ENCODE data around the gene HOXB6. TPM values are rescaled to one million over a fixed set of nuclear protein-coding genes. Genes with fewer than 3 reads are reported as not detected.

The HOXB6 gene
- polyA plus RNA-seq, 1 donor from 2014 or later, result not detected

GRCh38 chr17:48562934-48563333, 41.9 kb downstream of the HOXB6 start:
- H3K27me3 Mint-ChIP-seq, result peaks cover 14% of the 10 kb centered on the region
- no peaks in the 10 kb centered on the region for H3K36me3 Mint-ChIP-seq
- H3K4me1 Mint-ChIP-seq, result no peaks in the 10 kb centered on the region

DNA sequence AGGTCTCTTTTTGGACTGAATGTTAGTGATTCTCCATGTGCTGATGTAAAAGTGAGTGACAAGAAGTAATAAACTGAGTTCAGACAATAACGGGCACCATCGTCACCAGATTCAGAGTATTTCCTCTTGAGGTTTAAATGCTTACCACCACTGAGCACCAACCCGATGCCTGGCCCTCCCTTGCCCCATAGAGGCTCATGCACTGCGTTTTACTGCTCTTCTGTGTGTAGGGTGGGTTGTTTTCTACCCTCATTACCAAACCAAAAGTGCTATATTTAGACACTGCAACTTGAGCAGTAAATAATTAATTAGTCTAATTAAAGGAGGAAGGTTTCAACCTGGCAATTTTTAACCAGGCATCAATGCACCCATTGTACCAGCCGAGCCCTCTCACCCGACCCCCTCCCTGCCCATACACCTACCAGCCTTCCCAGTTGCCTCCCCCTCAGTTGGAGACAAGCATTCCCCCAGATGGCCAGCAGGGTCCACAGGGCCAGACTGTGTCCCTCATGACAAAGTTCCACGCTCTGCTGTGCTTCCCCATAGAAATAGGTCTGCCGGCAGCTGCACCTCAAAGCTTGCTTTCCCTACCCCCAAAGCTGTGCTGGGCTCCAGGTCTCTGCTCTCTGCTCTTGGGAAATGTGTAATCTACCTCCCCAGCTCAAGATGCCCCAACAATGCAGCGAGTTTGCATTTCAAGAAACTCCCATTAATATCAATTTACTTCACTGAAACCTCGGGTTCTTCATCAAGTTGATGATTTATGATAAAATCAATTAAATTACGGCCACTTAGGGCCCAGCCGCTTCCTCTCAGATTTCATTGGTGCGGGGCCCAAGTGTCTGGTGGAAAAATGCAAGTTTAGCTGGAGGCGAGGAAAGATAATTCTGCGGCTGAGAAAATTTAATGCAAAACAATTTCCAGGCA, 42.6 kb downstream of the HOXB6 start:
- H3K27me3 Mint-ChIP-seq, result peaks cover 15% of the 10 kb centered on the region
- H3K36me3 Mint-ChIP-seq, result no peaks in the 10 kb centered on the region
- H3K27ac Mint-ChIP-seq, result no peak overlapping the region
- H3K9me3 Mint-ChIP-seq, result no peaks in the 10 kb centered on the region
- no peaks in the 10 kb centered on the region for H3K4me1 Mint-ChIP-seq
- H3K4me3 Mint-ChIP-seq, result no peak overlapping the region

More at GRCh38 chr17:48562934-48563333, 41.9 kb downstream of the HOXB6 start:
- Mint-ChIP-seq H3K27ac (peak overlapping the region in 1 of 3 donors; percentile 49), H3K9me3 (no peaks in the 10 kb centered on the region), H3K4me3 (no peak overlapping the region)

DNA sequence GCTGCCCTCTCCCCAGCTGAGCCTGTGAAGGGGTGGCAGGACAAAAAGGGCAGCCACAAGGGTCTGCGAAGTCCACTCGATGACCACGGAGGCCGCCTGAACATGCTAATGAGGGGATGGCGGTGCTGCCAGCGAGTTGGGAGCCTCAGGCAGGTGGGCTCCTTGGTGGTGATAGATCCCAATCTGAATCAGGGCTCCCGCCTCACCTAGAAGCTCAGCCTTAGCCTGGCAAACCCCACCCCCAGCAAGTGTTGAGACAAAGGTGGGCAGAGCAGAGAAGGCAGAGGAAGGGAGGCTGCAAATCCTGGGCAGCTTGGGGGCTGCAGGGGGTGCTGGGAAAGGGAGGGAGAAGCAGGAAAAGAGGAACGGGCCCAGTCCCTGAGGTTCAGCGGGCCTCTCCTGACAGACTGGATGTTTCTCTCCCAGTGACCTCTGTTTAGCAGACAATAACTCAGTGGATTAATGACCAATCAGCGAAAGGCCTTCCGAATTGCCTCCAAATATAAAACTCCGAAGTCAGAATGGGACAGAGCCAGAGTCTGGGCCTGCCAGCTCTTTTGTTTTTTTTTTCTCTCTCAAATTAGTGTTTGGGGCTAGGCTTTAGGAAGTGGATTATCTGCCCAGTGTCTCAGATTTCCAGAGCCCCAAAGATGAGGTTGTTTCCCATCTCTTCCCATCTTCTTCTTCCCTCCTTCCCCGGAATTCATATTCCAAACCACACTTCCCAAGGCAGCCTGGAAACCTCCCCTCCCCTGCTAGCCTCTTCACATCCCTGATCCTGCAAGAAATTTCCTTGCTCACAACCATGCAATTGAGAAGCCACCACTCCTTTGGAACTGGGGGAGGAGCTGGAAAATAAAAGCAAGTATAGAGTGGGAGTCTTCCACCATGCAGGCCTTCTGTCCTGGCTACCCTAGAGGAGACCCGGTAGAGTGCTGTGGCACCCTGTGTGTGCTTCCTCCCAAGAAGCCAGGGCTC, 44.7 kb downstream of the HOXB6 start:
- Mint-ChIP-seq H3K27me3 (peaks cover 17% of the 10 kb centered on the region), H3K36me3 (no peaks in the 10 kb centered on the region), H3K4me3 (no peak overlapping the region), H3K4me1 (peaks cover 0 to 2% (median 1%) of the 10 kb centered on the region in 3 donors), H3K27ac (no peak overlapping the region), H3K9me3 (no peaks in the 10 kb centered on the region)

DNA sequence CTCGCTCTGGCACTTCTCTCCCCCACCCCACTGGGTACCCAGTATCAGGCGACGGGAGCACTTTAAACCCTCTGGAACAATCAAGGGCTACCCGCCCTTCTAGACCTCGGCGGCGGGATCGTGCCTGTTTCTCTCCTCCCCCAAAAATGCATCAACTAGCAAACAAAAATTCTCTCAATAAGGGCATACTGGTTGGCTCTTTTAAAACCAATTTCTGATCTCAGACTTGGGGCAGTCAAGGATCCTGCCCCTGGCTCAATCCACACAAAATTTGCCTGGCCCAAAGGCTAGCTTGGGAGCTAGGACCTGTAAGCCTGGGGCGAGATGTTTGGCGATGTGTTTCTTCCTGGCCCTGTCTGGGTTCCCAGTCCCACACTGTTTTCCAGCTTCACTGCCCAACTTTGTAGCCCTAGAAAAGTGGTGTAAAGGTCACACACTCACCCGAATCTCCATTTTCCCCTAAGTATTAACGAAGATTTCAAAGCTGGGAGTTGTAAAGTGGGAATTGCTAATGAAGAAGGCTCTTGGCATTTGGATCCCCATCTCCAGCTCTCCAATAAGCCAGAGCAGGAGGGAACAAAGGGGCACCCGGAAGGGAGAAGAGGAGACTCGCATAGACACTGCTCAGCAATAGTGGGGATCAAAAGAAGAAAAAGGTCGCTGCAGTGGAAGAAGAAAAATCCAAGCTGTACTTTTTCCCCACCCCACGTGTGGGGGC, 45.5 kb downstream of the HOXB6 start:
- Mint-ChIP-seq H3K4me3 (no peak overlapping the region), H3K27me3 (peaks cover 17% of the 10 kb centered on the region)

GRCh38 chr17:48558831-48559121, 46.0 kb downstream of the HOXB6 start:
- Mint-ChIP-seq H3K27me3 (peaks cover 17% of the 10 kb centered on the region), H3K36me3 (no peaks in the 10 kb centered on the region), H3K4me3 (no peak overlapping the region), H3K9me3 (no peaks in the 10 kb centered on the region), H3K4me1 (peaks cover 0 to 2% (median 1%) of the 10 kb centered on the region in 3 donors), H3K27ac (no peak overlapping the region)

More for the DNA sequence above, 45.5 kb downstream of the HOXB6 start:
- Mint-ChIP-seq H3K27ac (no peak overlapping the region), H3K36me3 (no peaks in the 10 kb centered on the region), H3K9me3 (no peaks in the 10 kb centered on the region), H3K4me1 (peaks cover 0 to 2% (median 1%) of the 10 kb centered on the region in 3 donors)

GRCh38 chr17:48558057-48558830, 46.5 kb downstream of the HOXB6 start:
- Mint-ChIP-seq H3K9me3 (no peaks in the 10 kb centered on the region), H3K27me3 (peaks cover 19% of the 10 kb centered on the region), H3K4me3 (peak overlapping the region in 1 of 4 donors; percentile 12), H3K36me3 (no peaks in the 10 kb centered on the region), H3K4me1 (peaks cover 0 to 2% (median 1%) of the 10 kb centered on the region in 3 donors), H3K27ac (no peak overlapping the region)

DNA sequence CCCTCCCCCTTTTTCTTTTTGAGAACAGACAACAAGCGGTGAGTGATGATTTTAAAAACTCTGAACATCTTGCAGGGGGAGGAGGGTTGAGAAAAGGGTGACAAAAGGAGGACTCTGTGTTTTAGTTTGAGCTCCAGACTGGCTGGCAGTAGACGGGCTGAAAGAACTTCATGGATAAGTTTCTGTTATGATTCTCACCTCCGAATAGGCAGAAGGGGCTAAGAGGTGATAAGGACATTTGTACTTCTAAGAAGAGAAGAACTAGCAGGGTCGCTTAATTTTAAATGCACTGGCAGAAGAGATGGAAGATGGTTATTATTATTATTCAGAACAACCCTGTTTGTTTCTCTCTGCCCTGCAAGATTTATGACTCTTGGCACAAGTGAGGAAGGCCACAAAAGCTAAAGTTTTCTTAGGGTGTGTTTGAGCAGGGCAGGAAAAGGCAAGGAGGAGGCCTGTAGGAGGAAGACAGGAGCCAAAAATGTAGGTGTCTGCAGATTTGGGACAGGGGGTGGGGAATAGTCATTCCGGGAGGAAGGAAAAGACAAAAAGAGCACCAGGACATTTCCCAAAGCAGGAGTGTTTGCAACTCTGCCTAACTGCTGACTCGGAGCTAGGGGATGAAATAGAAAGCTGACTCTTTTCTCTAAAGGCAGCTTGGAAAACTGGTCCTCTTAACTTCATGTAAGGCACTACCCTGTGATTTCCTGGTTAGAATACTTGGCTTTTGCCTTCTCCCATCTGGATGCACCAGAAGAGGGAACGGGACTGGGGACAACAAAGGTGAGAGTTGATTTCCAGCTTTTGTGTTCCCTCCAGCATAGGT, 48.0 kb downstream of the HOXB6 start:
- Mint-ChIP-seq H3K4me1 (peaks cover 0 to 2% (median 1%) of the 10 kb centered on the region in 3 donors), H3K9me3 (no peaks in the 10 kb centered on the region), H3K36me3 (peaks cover 3% of the 10 kb centered on the region), H3K27ac (no peak overlapping the region), H3K4me3 (no peak overlapping the region), H3K27me3 (peaks cover 20% of the 10 kb centered on the region)

GRCh38 chr17:48556229-48556575, 48.6 kb downstream of the HOXB6 start:
- Mint-ChIP-seq H3K27ac (no peak overlapping the region), H3K9me3 (no peaks in the 10 kb centered on the region)

DNA sequence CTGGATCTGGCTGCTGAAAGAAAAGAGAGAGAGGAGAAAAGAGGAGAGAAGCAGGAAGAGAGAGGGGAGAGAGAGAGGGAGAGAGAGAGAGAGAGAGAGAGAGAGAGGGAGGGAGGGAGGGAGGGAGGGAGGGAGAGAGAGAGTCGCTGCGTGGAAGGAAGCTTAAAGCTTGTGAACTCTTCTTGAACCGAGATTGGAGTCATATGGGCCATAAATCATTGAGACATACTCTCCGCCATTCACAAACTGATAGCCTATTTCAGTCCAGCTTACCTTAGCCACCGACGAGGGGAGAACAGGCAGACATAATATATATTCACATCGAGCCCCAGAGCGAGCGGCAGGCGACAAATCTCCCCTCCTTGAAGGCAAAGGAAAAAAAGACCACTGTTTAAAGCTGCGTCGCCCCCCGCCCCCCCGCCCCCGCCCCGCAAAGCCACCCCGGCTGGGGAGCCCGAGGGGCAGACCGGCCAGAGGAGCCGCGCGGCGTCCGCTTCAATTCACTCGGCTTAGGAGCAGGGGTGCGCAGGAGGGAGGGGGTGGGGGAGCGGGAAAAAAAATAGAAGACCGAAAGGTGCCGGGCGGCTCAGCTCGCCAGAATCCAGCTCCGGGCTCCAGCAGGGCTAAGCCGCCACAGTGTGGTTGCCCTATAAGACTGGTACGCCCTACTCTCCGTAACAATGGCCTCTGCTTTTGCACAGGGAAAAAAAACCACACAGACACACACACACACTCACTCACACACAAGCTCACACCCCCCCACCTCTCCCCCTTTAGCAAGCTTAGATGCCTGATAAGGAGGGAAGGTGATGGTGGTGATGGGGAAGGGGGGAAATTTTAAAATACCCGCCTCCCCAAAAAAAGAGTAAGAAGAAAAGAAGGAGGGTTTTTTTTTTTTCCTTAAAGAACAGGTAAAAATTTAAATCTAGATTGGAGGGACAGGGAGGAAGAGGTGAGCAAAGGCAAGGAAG, 49.2 kb downstream of the HOXB6 start:
- Mint-ChIP-seq H3K27ac (no peak overlapping the region), H3K4me1 (peaks cover 0 to 2% (median 1%) of the 10 kb centered on the region in 3 donors), H3K36me3 (peaks cover 3% of the 10 kb centered on the region), H3K9me3 (no peaks in the 10 kb centered on the region), H3K27me3 (peaks cover 20% of the 10 kb centered on the region), H3K4me3 (peak overlapping the region in 3 of 4 donors; percentile 66 to 82 (median 79))

More at GRCh38 chr17:48556229-48556575, 48.6 kb downstream of the HOXB6 start:
- Mint-ChIP-seq H3K36me3 (peaks cover 3% of the 10 kb centered on the region), H3K4me3 (peak overlapping the region in 1 of 4 donors; percentile 54), H3K4me1 (peaks cover 0 to 2% (median 1%) of the 10 kb centered on the region in 3 donors), H3K27me3 (peaks cover 20% of the 10 kb centered on the region)

- H3K9me3 Mint-ChIP-seq, result no peaks in the 10 kb centered on the region
- no peak overlapping the region for H3K27ac Mint-ChIP-seq
- H3K36me3 Mint-ChIP-seq, result peaks cover 3% of the 10 kb centered on the region
- peaks cover 0 to 2% (median 1%) of the 10 kb centered on the region in 3 donors for H3K4me1 Mint-ChIP-seq
- H3K4me3 Mint-ChIP-seq, result peak overlapping the region in 1 of 4 donors; percentile 85
- peaks cover 23% of the 10 kb centered on the region for H3K27me3 Mint-ChIP-seq
These were observed 50.2 kb downstream of the HOXB6 start for GRCh38 chr17:48554412-48555257.

DNA sequence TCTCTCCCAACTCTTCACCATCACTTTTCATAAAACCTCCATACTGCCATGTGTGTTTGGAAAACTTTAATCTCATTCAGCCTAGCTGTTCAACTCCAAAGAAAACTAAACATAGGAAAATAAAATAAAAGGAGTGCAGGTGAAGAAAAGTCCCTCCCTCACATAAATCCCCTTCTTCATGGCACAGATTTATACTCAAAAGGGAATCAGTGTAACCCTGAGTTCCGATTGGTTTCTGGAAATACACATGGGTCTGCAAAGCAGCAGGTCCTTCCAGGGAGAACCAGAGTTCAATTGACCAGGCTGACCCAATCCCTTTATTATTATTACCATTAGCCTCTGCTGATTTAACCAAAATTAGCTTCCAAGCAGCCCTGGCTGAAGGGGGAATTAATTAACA, 51.0 kb downstream of the HOXB6 start:
- H3K27ac Mint-ChIP-seq, result no peak overlapping the region
- no peaks in the 10 kb centered on the region for H3K9me3 Mint-ChIP-seq
- H3K4me1 Mint-ChIP-seq, result peaks cover 0 to 2% (median 1%) of the 10 kb centered on the region in 3 donors
- H3K4me3 Mint-ChIP-seq, result no peak overlapping the region
- peaks cover 3% of the 10 kb centered on the region for H3K36me3 Mint-ChIP-seq
- H3K27me3 Mint-ChIP-seq, result peaks cover 23% of the 10 kb centered on the region

DNA sequence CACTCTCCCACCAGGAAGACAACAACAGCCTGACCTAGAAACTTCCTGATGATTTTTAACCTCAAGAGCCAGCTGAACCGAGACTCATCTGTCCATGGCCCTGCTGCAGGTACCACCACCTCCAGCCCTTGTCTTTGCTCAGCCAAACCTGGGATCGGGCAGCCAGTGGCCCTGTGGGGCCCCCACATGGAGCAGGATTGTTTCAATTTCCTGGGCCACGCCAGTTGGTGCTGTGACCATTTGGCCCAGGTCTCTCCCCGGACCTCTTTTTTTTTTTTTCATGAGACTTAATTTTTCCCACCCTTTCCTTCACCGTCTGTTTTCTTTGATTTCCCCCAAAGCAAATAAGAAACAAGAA, 51.6 kb downstream of the HOXB6 start:
- Mint-ChIP-seq H3K4me3 (no peak overlapping the region), H3K36me3 (peaks cover 3% of the 10 kb centered on the region), H3K9me3 (no peaks in the 10 kb centered on the region), H3K27me3 (peaks cover 18% of the 10 kb centered on the region), H3K27ac (no peak overlapping the region), H3K4me1 (peaks cover 0 to 2% (median 1%) of the 10 kb centered on the region in 3 donors)

All from IgD-negative memory B cell (primary cell).